ENCODE measurements around the gene ZNG1B.
"Not testable (repeated sequence)": the region's sequence is repeated elsewhere in the genome, so short reads cannot be mapped to it uniquely, and the experiment has no call there.

Gene ZNG1B

GRCh38 chr2:113437508-113438465 lies at the start of gene ZNG1B:
TSS of gene ZNG1B (plus strand) at chr2:113437691. CDS start at chr2:113437869, 178 bp downstream.
- DNase-seq (ENCODE audit: low read depth, low spot score), result peak; percentile 4

DNA sequence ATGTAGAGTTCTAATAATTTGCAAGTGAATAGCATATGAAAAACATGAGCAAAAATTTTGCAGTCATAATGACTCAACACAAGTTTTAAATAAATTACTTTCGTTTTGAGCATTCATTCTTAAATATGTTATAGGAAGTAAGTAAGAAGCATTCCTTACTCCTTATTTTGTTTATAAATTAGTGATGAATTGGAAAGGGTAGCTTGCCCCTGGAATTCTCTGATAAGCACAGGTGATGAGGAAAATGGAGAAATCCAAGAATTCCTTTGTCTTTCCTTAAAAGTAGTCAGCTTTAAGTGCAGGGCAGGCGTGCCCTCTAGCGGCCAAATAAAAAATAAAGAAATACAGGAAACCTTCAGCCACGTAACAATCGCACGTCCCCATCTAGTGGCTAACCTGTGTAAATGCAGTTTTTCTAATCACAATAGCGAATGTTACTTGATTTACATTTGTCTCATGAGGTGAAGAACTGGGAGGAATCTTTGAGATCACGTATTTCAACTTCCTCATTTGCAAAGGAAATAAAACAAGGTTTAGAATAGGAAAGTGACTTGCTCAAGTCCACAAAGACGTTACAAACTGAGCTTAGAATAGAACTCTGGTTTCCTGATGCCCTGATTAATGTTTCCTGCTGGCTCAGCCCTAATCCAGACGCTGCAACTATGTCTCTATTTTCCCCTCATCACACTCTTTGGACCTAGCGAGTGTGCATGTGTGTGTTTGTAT lies 47.2 kb upstream of the ZNG1B start:
- DNase-seq (ENCODE audit: low read depth, low spot score), result peak; percentile 78

GRCh38 chr2:113391073-113391472 lies 46.4 kb upstream of the ZNG1B start:
- no peak for DNase-seq (ENCODE audit: low read depth, low spot score)

- DNase-seq (ENCODE audit: low read depth, low spot score), result no peak
Measured at GRCh38 chr2:113406114-113406513, 31.4 kb upstream of the ZNG1B start.

DNA sequence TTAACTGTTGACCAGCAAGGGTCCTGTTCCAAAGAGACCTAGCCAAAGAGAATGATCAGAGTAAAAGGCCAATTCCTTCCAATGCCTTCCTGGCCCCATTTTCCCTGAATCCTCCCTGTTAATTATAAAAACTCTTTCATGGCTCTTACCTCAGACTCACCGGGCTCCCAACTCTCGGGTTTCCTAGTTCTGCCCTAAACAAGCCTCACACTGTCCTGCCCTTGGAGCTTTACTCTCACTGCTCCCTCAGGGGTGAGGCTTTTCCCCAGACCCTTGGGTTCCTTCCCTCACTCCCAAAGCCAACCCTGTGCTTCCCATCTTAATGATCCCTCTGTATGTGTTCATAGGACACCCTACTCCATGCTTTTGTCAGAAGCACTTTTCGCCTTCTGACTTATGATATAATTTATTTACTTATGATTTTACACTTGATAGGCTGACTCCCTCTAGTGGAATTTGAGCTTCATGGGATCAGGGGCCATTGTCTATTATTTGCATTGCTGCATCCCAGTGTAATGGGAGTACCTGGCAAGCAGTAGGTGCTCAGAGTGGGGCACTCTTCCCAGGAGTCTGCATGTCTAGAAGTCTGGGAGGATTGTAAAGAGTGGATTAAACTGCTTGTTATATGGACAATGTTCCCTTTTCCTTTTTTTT lies 29.9 kb upstream of the ZNG1B start:
- peak; percentile 5 for DNase-seq (ENCODE audit: low read depth, low spot score)

DNA sequence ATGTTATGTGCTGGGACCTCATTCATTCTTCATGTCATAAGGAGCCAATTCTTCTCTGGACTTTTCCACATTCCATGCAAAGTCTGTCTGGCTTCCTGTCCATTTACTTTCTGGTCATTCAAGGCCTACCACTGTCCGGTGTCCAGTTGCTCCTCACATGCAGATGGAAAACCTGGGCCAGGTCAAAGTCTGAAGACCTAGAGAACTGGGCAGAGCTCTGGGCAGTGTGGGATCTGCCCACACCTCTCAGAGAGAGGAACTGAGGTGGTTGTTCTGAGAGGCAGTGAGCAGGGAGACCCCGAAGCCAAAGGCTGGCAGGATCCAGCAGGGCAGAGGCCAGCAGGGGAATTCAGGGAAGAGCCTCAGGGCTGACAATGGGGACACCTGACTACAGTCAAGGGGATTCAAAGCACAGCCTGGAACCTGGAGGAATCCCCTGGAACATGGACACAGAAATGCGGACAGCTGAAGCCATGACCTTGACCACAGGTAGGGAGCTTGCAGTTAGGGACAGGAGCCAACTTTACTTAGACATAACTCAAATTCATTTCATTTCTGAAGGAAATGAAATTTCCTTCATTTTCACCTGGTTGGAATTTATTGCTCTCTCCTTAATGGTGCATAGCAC lies 25.7 kb upstream of the ZNG1B start:
- not testable (repeated sequence) for DNase-seq (ENCODE audit: low read depth, low spot score)

GRCh38 chr2:113412774-113413173 lies 24.7 kb upstream of the ZNG1B start:
- DNase-seq (ENCODE audit: low read depth, low spot score), result not testable (repeated sequence)

DNA sequence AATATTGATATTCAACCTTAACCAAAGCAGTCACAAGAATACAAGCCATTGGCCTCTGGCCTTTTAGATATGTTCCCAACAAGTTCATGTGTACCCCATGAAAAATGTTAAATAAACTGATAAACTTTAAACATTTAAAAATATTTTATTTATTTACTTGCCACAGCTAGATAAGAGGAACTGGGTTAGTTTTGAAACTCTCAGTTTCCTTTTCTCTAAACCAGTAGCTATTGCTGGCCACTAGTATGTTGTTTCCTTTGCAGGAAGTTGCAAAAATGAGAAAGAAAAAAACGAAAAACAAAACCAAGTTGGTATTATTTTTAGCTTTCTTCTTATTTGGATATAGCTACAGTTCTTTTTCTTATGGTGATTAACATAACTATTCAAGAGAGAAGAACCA lies 5.7 kb upstream of the ZNG1B start:
- DNase-seq (ENCODE audit: low read depth, low spot score), result not testable (repeated sequence)

DNA sequence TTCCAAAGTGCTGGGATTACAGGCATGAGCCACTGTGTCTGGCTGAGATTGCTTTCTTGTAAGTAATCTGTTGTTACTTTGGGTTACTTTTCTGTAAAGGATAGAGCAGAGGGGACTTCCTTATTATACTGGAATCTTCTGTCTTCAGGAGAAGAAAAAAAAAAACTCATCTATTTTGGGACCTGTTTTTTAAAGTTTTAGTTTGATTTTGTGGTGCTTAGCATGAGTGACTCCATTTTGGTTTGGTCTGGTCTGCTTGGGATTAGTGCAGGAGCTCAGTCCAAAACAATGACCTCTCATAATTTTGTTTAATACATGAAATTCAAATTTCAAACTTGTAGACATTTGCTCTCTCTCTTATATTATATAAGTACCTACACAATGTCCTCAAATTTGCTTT lies 4.0 kb upstream of the ZNG1B start:
- DNase-seq (ENCODE audit: low read depth, low spot score), result not testable (repeated sequence)

- DNase-seq (ENCODE audit: low read depth, low spot score), result peak; percentile 0
Measured at GRCh38 chr2:113465770-113466169, 28.3 kb downstream of the ZNG1B start.

DNA sequence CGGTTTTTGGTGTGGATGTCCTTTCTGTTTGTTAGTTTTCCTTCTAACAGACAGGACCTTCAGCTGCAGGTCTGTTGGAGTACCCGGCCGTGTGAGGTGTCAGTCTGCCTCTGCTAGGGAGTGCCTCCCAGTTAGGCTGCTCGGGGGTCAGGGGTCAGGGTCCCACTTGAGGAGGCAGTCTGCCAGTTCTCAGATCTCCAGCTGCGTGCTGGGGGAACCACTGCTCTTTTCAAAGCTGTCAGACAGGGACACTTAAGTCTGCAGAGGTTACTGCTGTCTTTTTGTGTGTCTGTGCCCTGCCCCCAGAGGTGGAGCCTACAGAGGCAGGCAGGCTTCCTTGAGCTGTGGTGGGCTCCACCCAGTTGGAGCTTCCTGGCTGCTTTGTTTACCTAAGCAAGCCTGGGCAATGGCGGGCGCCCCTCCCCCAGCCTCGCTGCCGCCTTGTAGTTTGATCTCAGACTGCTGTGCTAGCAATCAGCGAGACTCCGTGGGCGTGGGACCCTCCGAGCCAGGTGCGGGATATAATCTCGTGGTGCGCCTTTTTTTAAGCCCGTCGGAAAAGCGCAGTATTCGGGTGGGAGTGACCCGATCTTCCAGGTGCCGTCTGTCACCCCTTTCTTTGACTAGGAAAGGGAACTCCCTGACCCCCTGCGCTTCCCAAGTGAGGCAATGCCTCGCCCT lies 39.3 kb downstream of the ZNG1B start:
- not testable (repeated sequence) for DNase-seq (ENCODE audit: low read depth, low spot score)

DNA sequence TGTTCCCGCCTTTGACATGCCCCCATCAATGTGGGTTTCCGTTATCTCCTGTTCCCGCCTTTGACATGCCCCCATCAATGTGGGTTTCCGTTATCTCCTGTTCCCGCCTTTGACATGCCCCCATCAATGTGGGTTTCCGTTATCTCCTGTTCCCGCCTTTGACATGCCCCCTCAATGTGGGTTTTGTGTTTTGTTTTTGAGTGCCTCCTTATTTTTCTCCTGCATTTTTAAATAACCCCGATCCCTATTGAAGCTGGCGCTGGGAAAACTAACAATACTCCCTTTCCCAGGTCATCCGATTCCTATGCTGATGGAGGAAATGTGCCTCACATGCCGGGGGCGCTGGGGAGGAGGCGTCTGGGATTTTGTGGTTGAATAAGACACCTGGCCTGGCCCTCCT lies 59.0 kb downstream of the ZNG1B start:
- not testable (repeated sequence) for DNase-seq (ENCODE audit: low read depth, low spot score)

GRCh38 chr2:113498365-113498764 lies 60.9 kb downstream of the ZNG1B start, which contains the start of gene FOXD4L1:
TSS of gene FOXD4L1 (plus strand) at chr2:113498665. CDS start at chr2:113499257, 592 bp downstream.
- not testable (repeated sequence) for DNase-seq (ENCODE audit: low read depth, low spot score)

DNA sequence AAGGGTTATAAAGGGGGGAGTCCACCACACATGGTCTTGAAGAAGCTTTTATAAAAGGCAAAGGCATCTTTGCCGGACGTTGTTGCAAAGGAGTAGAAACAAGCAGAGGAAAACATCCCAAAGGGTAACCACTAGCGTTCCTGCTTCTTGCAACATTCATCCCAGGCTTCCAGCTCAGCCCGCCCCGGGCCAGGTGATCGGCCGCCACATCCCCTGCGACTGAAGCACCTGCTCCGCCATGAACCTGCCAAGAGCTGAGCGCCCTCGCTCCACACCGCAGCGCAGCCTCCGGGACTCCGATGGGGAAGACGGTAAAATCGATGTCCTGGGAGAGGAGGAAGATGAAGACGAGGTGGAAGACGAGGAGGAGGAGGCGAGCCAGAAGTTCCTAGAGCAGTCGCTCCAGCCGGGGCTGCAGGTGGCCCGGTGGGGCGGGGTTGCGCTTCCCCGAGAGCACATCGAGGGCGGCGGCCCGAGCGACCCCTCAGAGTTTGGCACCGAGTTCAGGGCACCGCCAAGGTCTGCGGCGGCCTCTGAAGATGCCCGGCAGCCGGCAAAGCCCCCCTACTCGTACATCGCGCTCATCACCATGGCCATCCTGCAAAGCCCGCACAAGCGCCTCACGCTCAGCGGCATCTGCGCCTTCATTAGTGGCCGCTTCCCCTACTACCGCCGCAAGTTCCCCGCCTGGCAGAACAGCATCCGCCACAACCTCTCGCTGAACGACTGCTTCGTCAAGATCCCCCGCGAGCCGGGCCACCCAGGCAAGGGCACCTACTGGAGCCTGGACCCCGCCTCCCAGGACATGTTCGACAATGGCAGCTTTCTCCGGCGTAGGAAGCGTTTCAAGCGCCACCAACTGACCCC lies 61.8 kb downstream of the ZNG1B start:
- DNase-seq (ENCODE audit: low read depth, low spot score), result not testable (repeated sequence)

GRCh38 chr2:113499886-113500722 lies 62.6 kb downstream of the ZNG1B start:
- not testable (repeated sequence) for DNase-seq (ENCODE audit: low read depth, low spot score)

- peak; percentile 1 for DNase-seq (ENCODE audit: low read depth, low spot score)
Measured at GRCh38 chr2:113500723-113501038, 63.2 kb downstream of the ZNG1B start.

DNA sequence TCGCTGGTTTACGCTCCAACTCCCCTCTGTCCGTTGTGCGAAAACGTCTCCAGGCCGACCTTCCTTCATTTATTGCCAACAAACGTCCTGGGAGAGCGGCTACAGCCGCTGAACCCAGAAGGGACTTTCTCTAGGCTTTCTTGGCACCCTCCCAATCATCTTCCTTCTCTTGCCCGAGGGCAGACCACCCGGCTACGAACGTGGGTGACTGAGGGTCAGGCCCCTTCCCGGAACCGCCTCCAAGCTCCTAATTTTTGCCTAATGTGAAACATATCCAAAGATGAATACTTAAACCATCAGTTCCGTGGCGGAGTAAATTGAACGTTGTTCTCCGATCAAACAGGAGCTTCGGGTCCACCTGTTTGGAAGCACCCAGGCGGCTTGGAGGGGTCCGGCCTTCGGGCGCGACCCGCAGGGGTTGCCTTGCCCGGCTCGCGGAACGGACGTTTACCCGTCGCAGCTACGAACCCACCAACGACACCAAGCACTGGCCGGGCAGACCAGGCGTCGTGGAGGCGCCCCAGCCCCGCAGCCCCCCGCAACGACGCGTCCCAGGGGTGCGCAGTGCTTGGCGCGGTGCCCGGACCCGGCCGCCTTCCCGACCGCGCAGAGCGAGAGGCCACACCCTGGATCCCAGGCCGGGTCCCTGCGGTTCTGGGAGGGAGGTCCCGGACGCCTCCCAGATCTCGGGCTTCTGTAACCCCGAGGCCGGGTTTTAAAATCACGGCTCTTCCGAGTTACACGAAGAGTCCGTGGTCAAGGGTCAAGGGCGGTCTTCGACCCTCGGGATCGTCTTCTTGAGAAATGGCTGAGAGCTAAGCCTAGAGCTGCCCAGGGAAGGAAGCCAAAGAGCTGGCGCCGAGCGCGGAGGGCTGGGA lies 65.0 kb downstream of the ZNG1B start:
- peak; percentile 7 for DNase-seq (ENCODE audit: low read depth, low spot score)
